ENCODE measurements around the gene C6orf47.

C6orf47 gene

DNA sequence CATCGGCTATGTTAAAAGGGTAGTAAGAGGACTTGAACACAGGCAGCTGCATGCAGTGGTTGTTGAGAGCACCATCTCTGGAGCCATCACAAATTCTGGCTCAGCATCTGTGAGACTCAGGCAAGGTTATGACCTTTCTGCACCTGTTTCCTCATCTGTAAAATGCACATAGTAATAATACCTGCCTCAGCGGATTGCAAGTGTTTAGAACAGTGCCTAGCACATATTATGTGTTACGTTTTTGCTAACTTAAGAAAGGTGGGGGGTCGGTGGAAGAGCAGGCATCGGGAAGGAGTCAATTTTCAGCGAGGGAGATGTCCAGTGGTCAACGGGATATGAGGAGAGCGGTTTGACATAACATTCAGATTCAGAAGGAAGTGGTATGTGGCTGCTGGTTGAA, 17.4 kb upstream of the C6orf47 start:
- FAIRE-seq = no peak
- no peak for TF ChIP-seq POU2F2 (IDR thresholded peaks at IDR 0.05; ENCODE audit: low read depth, low read length)
- TF ChIP-seq SPI1 (IDR thresholded peaks at IDR 0.05; ENCODE audit: low read depth, low read length) = no peak
- no peak for TF ChIP-seq PAX5 (IDR thresholded peaks at IDR 0.05; ENCODE audit: insufficient read depth, low read length, severe bottlenecking)
- TF ChIP-seq POLR2A (IDR thresholded peaks at IDR 0.05; ENCODE audit: low read depth, low read length) = no peak
- no peak for TF ChIP-seq POLR2AphosphoS5 (IDR thresholded peaks at IDR 0.05; ENCODE audit: low read depth, low read length)
- no peak for TF ChIP-seq TAF1 (IDR thresholded peaks at IDR 0.05; ENCODE audit: low read depth, low read length)

DNA sequence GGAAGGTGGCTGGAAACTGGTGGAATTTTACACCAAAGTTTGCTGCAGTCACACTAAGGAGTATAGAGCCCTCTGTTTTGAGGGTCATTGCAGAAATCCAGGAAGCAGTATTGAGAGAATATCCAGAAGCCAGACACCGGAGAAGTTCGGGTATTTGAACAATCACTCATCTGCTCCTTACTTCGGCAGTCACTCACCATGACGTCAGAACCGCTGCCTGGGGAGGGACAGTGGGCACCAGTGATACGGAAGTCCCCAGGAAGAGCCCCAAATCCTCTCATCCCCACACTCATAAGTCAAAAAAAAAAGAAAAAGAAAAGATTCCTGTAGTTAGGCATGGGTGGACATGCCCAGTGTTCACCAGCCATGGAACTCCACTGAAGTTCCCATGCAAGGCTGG, 16.3 kb upstream of the C6orf47 start:
- FAIRE-seq (no peak), DNase-seq (ENCODE audit: insufficient read length, low spot score) (no peak)
- TF ChIP-seq SPI1 (IDR thresholded peaks at IDR 0.05; ENCODE audit: low read depth, low read length) (no peak), PAX5 (IDR thresholded peaks at IDR 0.05; ENCODE audit: insufficient read depth, low read length, severe bottlenecking) (no peak), POLR2AphosphoS5 (IDR thresholded peaks at IDR 0.05; ENCODE audit: low read depth, low read length) (no peak), POU2F2 (IDR thresholded peaks at IDR 0.05; ENCODE audit: low read depth, low read length) (no peak), POLR2A (IDR thresholded peaks at IDR 0.05; ENCODE audit: low read depth, low read length) (no peak), TAF1 (IDR thresholded peaks at IDR 0.05; ENCODE audit: low read depth, low read length) (no peak)

More for the DNA sequence above, 17.4 kb upstream of the C6orf47 start:
- DNase-seq (ENCODE audit: insufficient read length, low spot score) = no peak

DNA sequence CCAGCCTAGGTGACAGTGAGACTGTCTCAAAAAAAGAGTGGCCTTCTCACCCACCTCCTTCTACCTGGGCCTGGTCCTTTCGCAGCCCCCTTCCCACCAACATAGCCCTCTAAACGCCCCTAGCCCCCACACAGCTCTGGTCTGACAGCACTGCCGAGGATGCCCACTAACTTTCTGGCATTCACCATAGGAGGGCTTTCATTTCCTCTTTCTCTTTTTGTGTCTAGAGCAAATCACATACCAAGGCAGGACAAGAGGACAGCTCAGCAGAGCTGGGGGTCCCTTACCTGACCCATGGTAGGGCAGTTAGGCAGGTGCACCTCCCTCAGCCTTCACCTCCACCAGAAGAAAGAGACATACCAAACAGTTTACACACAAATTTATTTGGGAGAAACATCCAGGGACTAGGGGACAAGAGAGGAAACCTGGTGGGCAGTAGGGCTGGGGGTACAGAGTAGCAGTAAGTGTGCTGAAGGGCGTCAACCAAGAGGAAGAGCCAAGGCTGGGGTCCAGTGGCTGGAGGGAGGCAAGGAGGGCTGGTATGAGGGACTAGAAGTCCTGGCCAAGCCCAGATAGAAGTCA, 15.8 kb upstream of the C6orf47 start:
- FAIRE-seq (no peak), DNase-seq (ENCODE audit: insufficient read length, low spot score) (no peak)
- TF ChIP-seq TAF1 (IDR thresholded peaks at IDR 0.05; ENCODE audit: low read depth, low read length) (no peak), POLR2A (IDR thresholded peaks at IDR 0.05; ENCODE audit: low read depth, low read length) (no peak; the same call in 1 of the 2 replicates), SPI1 (IDR thresholded peaks at IDR 0.05; ENCODE audit: low read depth, low read length) (peak; percentile 85)

DNA sequence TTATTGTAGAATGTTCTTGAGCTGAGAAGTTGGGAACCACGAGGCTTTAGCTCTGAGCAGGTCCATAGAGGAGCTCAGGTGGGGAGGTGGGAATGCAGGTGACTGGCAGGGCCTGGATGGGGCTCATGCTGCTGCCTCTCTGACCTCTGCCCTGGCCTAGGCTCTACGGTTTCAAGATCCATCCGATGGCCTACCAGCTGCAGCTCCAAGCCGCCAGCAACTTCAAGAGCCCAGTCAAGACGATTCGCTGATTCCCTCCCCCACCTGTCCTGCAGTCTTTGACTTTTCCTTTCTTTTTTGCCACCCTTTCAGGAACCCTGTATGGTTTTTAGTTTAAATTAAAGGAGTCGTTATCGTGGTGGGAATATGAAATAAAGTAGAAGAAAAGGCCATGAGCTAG, 9.1 kb upstream of the C6orf47 start, which contains the start of gene LY6G5B:
Gene LY6G5B (plus strand): TSS at position 301 of the 400 bp plus-strand sequence. CDS start 975 bp downstream, outside the sequence.
- FAIRE-seq (no peak), DNase-seq (ENCODE audit: insufficient read length, low spot score) (no peak)
- TF ChIP-seq TAF1 (IDR thresholded peaks at IDR 0.05; ENCODE audit: low read depth, low read length) (no peak), PAX5 (IDR thresholded peaks at IDR 0.05; ENCODE audit: insufficient read depth, low read length, severe bottlenecking) (no peak), POLR2AphosphoS5 (IDR thresholded peaks at IDR 0.05; ENCODE audit: low read depth, low read length) (no peak), SPI1 (IDR thresholded peaks at IDR 0.05; ENCODE audit: low read depth, low read length) (no peak), POU2F2 (IDR thresholded peaks at IDR 0.05; ENCODE audit: low read depth, low read length) (no peak), POLR2A (IDR thresholded peaks at IDR 0.05; ENCODE audit: low read depth, low read length) (no peak)

DNA sequence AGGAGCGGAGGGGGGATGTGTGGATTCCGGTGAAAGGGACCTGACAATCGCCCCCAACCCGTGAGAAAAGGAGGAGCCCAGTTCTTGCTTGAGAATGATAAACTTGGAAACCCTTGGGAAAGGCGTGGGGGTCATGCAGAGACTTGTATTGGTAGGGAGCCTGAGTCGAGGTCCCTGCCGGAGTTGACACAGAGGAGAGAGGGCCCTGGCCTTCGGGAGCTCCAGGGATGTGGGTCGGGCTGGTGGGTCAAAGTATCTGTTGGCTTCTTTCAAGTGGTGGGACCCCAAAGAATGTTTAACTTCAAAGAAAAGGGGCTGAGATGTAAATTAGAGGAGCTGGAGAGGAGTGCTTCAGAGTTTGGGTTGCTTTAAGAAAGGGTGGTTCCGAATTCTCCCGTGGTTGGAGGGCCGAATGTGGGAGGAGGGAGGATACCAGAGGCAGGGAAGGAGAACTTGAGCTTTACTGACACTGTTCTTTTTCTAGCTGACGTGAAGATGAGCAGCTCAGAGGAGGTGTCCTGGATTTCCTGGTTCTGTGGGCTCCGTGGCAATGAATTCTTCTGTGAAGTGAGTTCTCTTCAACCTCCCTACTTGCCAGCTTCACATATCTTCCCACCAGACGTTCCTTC, 5.9 kb upstream of the C6orf47 start:
- DNase-seq (ENCODE audit: insufficient read length, low spot score) (no peak), FAIRE-seq (no peak)
- TF ChIP-seq POU2F2 (IDR thresholded peaks at IDR 0.05; ENCODE audit: low read depth, low read length) = no peak
- no peak for TF ChIP-seq POLR2A (IDR thresholded peaks at IDR 0.05; ENCODE audit: low read depth, low read length)
- no peak for TF ChIP-seq SPI1 (IDR thresholded peaks at IDR 0.05; ENCODE audit: low read depth, low read length)
- TF ChIP-seq POLR2AphosphoS5 (IDR thresholded peaks at IDR 0.05; ENCODE audit: low read depth, low read length) = no peak
- TF ChIP-seq PAX5 (IDR thresholded peaks at IDR 0.05; ENCODE audit: insufficient read depth, low read length, severe bottlenecking) = no peak
- no peak for TF ChIP-seq TAF1 (IDR thresholded peaks at IDR 0.05; ENCODE audit: low read depth, low read length)

DNA sequence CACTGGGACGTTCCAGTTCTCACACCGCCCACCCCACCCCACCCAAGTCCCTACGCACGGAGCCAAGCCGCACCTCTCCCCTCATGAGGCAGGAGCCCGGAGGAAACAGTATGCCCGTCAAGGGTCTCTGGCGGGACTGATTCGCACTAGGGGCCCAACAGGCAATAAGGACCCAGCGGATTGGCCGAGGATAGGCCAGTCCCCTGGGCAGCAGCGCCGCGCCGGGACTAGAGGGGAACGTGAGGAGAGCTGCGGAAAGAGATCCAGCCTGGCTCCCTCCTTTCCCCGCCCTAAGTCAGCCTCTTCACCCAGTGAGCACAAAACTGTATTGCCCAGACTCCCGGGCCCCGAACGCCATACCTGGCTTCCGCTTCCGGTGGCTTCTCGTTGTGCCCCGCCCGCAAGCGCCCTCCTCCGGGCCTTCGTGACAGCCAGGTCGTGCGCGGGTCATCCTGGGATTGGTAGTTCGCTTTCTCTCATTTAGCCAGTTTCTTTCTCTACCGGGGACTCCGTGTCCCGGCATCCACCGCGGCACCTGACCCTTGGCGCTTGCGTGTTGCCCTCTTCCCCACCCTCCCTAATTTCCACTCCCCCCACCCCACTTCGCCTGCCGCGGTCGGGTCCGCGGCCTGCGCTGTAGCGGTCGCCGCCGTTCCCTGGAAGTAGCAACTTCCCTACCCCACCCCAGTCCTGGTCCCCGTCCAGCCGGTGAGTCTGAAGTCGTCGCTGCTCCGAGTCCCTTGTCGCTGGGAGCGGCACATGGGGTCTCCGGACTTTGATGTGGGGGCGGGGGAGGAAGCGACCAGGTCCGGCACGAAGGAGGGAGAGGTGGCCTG, 5.1 kb upstream of the C6orf47 start, which contains the start of gene CSNK2B:
Gene CSNK2B (plus strand): TSS at position 580 of the 836 bp plus-strand sequence. CDS start 752 bp downstream, outside the sequence.
- FAIRE-seq (peak; percentile 88), DNase-seq (ENCODE audit: insufficient read length, low spot score) (peak; percentile 97)
- TF ChIP-seq SPI1 (IDR thresholded peaks at IDR 0.05; ENCODE audit: low read depth, low read length) (peak; percentile 11; the same call in 1 of the 2 replicates), POLR2AphosphoS5 (IDR thresholded peaks at IDR 0.05; ENCODE audit: low read depth, low read length) (peak; percentile 95), POLR2A (IDR thresholded peaks at IDR 0.05; ENCODE audit: low read depth, low read length) (peak; percentile 95), PAX5 (IDR thresholded peaks at IDR 0.05; ENCODE audit: insufficient read depth, low read length, severe bottlenecking) (no peak), TAF1 (IDR thresholded peaks at IDR 0.05; ENCODE audit: low read depth, low read length) (peak; percentile 73), POU2F2 (IDR thresholded peaks at IDR 0.05; ENCODE audit: low read depth, low read length) (peak; percentile 44; the same call in 1 of the 2 replicates)

DNA sequence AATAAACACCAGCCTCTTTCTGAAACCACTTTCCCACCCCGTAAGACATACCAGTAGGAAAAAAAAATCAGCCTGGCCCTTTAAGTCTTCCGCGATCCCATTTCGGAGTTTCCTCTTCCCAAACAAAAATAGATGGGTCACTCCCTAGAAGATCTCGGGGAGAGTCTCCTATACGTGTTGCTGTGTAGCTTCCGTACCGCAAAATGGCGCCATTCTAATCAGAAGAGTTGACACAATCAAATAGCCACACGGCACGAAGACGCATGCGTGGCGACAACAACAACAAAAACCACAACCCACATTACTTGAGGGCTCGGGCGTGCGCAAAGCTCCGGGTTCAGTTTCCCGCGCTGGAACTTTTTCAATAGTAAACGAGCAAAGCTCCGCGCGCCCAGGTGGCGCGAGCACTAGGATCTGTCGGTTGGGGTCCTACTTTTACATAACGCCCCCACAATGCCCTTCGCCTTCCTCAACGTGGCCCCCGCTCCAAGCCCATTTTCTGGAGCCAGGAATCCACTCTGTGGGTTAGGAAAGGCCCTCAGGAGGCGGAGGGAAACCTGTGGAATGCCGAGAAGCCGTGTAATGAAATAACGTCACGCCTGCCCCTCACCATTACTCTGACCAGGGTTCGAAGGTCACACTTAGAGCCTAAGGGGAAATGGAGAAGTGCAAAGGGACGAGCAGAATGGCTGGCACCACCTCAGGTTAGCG, 4.4 kb upstream of the C6orf47 start, which contains the start of gene GPANK1:
Gene GPANK1 (minus strand): TSS at position 208 of the 711 bp plus-strand sequence. CDS start 519 bp downstream, outside the sequence.
- FAIRE-seq (peak; percentile 92), DNase-seq (ENCODE audit: insufficient read length, low spot score) (peak; percentile 67)
- TF ChIP-seq TAF1 (IDR thresholded peaks at IDR 0.05; ENCODE audit: low read depth, low read length) = peak; percentile 45; the same call in 1 of the 2 replicates
- TF ChIP-seq PAX5 (IDR thresholded peaks at IDR 0.05; ENCODE audit: insufficient read depth, low read length, severe bottlenecking) = no peak
- peak; percentile 78 for TF ChIP-seq SPI1 (IDR thresholded peaks at IDR 0.05; ENCODE audit: low read depth, low read length)
- peak; percentile 69; the same call in 1 of the 2 replicates for TF ChIP-seq POU2F2 (IDR thresholded peaks at IDR 0.05; ENCODE audit: low read depth, low read length)

DNA sequence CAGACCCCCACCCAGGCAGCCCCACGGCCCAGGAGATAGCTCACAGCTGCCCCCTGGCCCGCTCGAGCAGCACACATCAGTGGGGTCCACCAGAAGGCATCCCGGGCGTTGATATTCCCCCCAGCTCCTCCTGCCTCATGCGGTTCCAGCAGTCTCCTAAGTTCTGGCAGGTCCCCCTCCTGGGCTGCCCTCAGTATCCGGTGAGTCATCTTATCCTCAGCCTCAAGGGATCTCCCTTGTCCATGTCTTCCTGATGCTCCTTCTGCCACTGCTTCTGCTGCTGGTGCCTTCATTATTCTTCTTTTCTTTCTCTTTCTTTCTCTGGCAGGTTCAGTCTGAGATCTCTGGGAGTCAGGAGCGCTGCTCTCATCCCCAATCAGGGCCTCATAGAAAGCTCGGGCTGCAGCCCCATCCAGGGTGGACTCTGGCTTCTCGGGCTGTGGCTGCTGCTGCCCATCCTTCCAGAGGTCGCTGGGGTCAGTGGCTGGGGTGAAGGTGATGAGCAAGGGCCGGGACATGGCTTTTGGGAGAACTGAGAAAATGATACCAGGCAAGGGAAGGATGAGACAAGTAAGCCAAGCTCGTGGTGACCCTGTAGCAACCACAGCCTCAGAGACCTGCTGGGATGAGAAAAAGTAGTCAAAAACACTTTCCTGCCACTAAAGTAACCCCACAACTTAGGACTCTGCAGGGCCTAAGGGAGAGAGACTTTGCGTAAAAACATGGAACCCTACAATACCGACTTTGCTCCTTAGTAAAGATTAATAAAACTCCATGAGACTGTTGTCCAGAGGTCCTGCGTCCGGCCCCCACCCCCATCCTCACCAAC, 3.6 kb upstream of the C6orf47 start:
- DNase-seq (ENCODE audit: insufficient read length, low spot score) = no peak

More for the DNA sequence above, 3.6 kb upstream of the C6orf47 start:
- FAIRE-seq = no peak
- no peak for TF ChIP-seq POLR2AphosphoS5 (IDR thresholded peaks at IDR 0.05; ENCODE audit: low read depth, low read length)
- no peak for TF ChIP-seq SPI1 (IDR thresholded peaks at IDR 0.05; ENCODE audit: low read depth, low read length)
- no peak for TF ChIP-seq POU2F2 (IDR thresholded peaks at IDR 0.05; ENCODE audit: low read depth, low read length)
- no peak for TF ChIP-seq PAX5 (IDR thresholded peaks at IDR 0.05; ENCODE audit: insufficient read depth, low read length, severe bottlenecking)
- no peak for TF ChIP-seq TAF1 (IDR thresholded peaks at IDR 0.05; ENCODE audit: low read depth, low read length)
- no peak for TF ChIP-seq POLR2A (IDR thresholded peaks at IDR 0.05; ENCODE audit: low read depth, low read length)
